Astrocyte (in vitro differentiated cells and primary cell): ENCODE measurements around the gene ATP5F1D.

Experiments used
- EZH2 ChIP-seq: IDR thresholded peaks from 2 replicates; pipeline ENCODE4 v1.6.1; 2012; ENCODE audit warnings: mild to moderate bottlenecking, low read length, inconsistent platforms; ENCODE audit not compliant: insufficient read depth
- TF ChIP-seq, protein P1 (sequence below): IDR thresholded peaks from 2 replicates; pipeline ENCODE4 v1.5.1; 2011; ENCODE audit warnings: low read depth, mild to moderate bottlenecking, inconsistent platforms, low read length, moderate library complexity; ENCODE audit not compliant: insufficient read depth

DNA sequence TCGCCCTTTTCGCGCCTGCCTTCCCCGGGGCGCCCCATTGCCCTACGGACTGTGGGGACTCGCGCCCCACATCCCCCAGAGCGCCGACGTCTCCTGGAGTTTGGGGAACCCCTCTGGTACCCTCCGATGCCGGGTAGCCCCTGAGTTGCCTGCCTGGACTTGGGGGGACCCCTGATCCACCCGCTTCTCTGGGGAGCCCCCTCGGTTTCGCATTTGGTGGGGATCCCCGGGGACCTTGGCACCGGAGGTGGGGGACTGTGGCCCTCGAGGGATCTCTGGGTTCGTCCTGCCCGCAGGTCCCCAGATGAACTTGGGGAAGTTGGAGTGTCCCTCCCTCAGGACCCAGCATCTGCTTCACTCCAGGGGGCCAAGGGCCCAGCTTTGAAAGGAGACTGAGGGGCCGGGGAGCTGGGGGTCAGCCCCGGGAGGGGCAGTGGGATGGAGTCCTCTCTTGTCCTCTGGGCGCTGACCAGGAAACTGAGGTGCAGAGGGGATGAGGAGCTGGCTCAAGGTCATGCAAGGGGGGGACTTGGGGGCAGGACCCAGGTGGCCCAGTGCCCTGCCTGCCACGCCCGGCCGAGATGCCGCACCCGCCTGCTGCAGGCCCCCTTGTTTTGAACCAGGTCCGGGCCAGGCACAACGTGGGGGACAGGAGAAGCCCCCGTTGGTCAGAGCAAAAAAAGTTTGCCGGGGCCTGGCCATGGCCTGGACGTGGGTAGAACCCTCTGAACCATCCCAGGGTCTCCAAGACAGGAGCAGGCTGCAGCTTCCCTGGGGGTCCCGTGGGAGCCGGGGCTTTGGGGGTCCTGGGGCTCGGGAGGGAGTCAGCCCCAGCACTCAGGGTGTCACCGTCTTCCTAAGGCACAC, 45.2 kb downstream of the ATP5F1D start:
- TF ChIP-seq, protein P1, sequence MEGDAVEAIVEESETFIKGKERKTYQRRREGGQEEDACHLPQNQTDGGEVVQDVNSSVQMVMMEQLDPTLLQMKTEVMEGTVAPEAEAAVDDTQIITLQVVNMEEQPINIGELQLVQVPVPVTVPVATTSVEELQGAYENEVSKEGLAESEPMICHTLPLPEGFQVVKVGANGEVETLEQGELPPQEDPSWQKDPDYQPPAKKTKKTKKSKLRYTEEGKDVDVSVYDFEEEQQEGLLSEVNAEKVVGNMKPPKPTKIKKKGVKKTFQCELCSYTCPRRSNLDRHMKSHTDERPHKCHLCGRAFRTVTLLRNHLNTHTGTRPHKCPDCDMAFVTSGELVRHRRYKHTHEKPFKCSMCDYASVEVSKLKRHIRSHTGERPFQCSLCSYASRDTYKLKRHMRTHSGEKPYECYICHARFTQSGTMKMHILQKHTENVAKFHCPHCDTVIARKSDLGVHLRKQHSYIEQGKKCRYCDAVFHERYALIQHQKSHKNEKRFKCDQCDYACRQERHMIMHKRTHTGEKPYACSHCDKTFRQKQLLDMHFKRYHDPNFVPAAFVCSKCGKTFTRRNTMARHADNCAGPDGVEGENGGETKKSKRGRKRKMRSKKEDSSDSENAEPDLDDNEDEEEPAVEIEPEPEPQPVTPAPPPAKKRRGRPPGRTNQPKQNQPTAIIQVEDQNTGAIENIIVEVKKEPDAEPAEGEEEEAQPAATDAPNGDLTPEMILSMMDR, result no peak
- peak; percentile 62 for TF ChIP-seq EZH2
